A673 (cell line): Measurements from ENCODE around the gene IL10RA.

Experiments
- EZH2 ChIP-seq: fragments of 200-600 bp; sonication (generic); IDR thresholded peaks from 2 replicates; pipeline ENCODE4 v1.6.1; 2017; ENCODE audit warnings: borderline replicate concordance, low read depth, mild to moderate bottlenecking, mixed read lengths, antibody characterized with exemption, low read length; ENCODE audit not compliant: poor library complexity, severe bottlenecking
- TF ChIP-seq, protein P1 (sequence below): fragments of 300-800, 200-600 bp; sonication (generic); conservative IDR thresholded peaks from 2 replicates; pipeline ENCODE4 v1.5.1; 2017; ENCODE audit warnings: low read depth, mild to moderate bottlenecking, antibody characterized with exemption, low read length, moderate library complexity, mixed read lengths

- TF ChIP-seq, protein P1, sequence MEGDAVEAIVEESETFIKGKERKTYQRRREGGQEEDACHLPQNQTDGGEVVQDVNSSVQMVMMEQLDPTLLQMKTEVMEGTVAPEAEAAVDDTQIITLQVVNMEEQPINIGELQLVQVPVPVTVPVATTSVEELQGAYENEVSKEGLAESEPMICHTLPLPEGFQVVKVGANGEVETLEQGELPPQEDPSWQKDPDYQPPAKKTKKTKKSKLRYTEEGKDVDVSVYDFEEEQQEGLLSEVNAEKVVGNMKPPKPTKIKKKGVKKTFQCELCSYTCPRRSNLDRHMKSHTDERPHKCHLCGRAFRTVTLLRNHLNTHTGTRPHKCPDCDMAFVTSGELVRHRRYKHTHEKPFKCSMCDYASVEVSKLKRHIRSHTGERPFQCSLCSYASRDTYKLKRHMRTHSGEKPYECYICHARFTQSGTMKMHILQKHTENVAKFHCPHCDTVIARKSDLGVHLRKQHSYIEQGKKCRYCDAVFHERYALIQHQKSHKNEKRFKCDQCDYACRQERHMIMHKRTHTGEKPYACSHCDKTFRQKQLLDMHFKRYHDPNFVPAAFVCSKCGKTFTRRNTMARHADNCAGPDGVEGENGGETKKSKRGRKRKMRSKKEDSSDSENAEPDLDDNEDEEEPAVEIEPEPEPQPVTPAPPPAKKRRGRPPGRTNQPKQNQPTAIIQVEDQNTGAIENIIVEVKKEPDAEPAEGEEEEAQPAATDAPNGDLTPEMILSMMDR = no peak
- TF ChIP-seq EZH2 = no peak
Measured at GRCh38 chr11:118033443-118033842, 47.2 kb downstream of the IL10RA start.
